HG02763 (cell line): Measurements from ENCODE around the gene HECTD4.
"Not testable (repeated sequence)": the region's sequence is repeated elsewhere in the genome, so short reads cannot be mapped to it uniquely, and the experiment has no call there.

Source experiments
- ATAC-seq: cut with Tn5 transposase; IDR thresholded peaks from one replicate; pipeline ENCODE4 v1.9.1; 2021; ENCODE audit warnings: mild to moderate bottlenecking, moderate library complexity; ENCODE audit not compliant: unreplicated experiment

HECTD4 gene

GRCh38 chr12:112164011-112164660 lies 218.1 kb downstream of the HECTD4 start:
- no peak for ATAC-seq

- no peak for ATAC-seq
Observed at GRCh38 chr12:112163471-112163991, 218.7 kb downstream of the HECTD4 start.

- ATAC-seq = no peak
Observed at GRCh38 chr12:112163056-112163455, 219.2 kb downstream of the HECTD4 start.

- no peak for ATAC-seq
Observed at GRCh38 chr12:112162241-112162790, 219.9 kb downstream of the HECTD4 start.

- ATAC-seq = no peak
Observed at GRCh38 chr12:112161711-112162110, 220.5 kb downstream of the HECTD4 start.

GRCh38 chr12:112160611-112161010 lies 221.6 kb downstream of the HECTD4 start:
- ATAC-seq = no peak

GRCh38 chr12:112159146-112159541 lies 223.1 kb downstream of the HECTD4 start:
- no peak for ATAC-seq

- not testable (repeated sequence) for ATAC-seq
Observed at GRCh38 chr12:112158461-112159145, 223.6 kb downstream of the HECTD4 start.

- ATAC-seq = no peak
Observed at GRCh38 chr12:112153893-112154219, 228.4 kb downstream of the HECTD4 start.

GRCh38 chr12:112153181-112153892 lies 228.9 kb downstream of the HECTD4 start:
- no peak for ATAC-seq

- ATAC-seq = no peak
Observed at GRCh38 chr12:112151766-112152541, 230.3 kb downstream of the HECTD4 start.

GRCh38 chr12:112149596-112149995 lies 232.6 kb downstream of the HECTD4 start:
- ATAC-seq = no peak

GRCh38 chr12:112148031-112148513 lies 234.2 kb downstream of the HECTD4 start:
- ATAC-seq = no peak

- ATAC-seq = no peak
Observed at GRCh38 chr12:112146123-112146522, 236.1 kb downstream of the HECTD4 start.

GRCh38 chr12:112140728-112141127 lies 241.5 kb downstream of the HECTD4 start:
- no peak for ATAC-seq

GRCh38 chr12:112134731-112135130 lies 247.5 kb downstream of the HECTD4 start:
- ATAC-seq = no peak

GRCh38 chr12:112133418-112133817 lies 248.8 kb downstream of the HECTD4 start:
- no peak for ATAC-seq

GRCh38 chr12:112131686-112132085 lies 250.5 kb downstream of the HECTD4 start:
- no peak for ATAC-seq

- ATAC-seq = peak; percentile 65
Observed at GRCh38 chr12:112130441-112130998, 251.7 kb downstream of the HECTD4 start.

GRCh38 chr12:112126911-112127310 lies 255.3 kb downstream of the HECTD4 start:
- ATAC-seq = no peak
